Nephron (organoid): ENCODE data around the gene ABHD12B.
"Not testable (repeated sequence)": the region's sequence is repeated elsewhere in the genome, so short reads cannot be mapped to it uniquely, and the experiment has no call there.

Experiments
- H3K27ac Mint-ChIP-seq, 3 experiments: 2 replicates each; pipeline ENCODE4 v1.8.0; 2020; ENCODE audit warnings: mixed read lengths in 3 of 3, mild to moderate bottlenecking in 2 of 3, moderate library complexity in 1 of 3
- H3K27me3 Mint-ChIP-seq: 2 replicates; pipeline ENCODE4 v1.8.0; 2021; ENCODE audit warnings: low read depth, mild to moderate bottlenecking, moderate library complexity, mixed read lengths
- H3K36me3 Mint-ChIP-seq: 2 replicates; pipeline ENCODE4 v1.8.0; 2020; ENCODE audit warnings: low read depth, mixed read lengths
- H3K4me1 Mint-ChIP-seq: 2 replicates; pipeline ENCODE4 v1.8.0; 2020; ENCODE audit warnings: mixed read lengths
- H3K4me3 Mint-ChIP-seq, 3 experiments: 2 replicates each; pipeline ENCODE4 v1.8.0; 2020; ENCODE audit warnings: mild to moderate bottlenecking in 3 of 3, mixed read lengths in 3 of 3, moderate library complexity in 2 of 3
- H3K9me3 Mint-ChIP-seq: 2 replicates; pipeline ENCODE4 v1.8.0; 2020; ENCODE audit warnings: mixed read lengths
- TF ChIP-seq, protein P1 (sequence below), 3 experiments: fragments of 200-600 bp; sonication (generic); IDR thresholded peaks; one replicate each; pipeline ENCODE4 v1.5.0; 2021; ENCODE audit warnings: antibody characterized with exemption in 3 of 3; ENCODE audit not compliant: unreplicated experiment in 3 of 3

ABHD12B gene

DNA sequence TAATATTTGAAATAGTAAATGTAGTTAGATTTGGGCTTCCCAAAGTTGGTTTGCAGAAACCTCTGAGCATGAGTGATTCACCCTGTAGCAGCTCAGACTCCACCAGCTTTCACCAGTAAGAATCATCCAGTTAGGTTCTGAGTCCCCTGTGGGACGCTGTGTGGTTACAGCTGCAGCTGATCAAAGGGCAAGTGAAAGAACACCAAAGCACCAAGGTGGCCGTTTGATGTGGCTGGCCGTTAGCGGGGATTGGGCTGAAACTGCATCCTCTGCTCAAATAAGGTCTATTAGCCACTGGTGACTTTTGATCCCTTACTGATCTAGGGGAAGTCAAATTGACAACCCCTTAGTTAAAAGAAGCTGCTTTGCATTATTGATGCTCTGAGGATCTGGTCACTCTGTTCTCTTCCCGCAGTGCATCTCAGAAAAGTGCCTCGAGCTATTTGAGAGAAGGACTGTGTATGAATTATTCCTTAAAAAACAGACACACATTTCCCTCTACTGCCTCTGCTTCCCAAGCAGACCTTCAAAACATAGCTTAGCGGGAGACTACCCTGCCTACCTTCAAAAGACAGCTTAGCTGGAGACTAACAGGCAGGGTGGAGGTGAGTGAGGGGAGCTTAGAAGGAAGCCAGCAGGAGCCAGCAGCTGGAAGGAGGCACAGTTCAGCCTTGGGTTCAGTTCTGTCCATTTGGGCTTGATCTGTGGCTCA, 3.7 kb downstream of the ABHD12B start:
- H3K4me3 Mint-ChIP-seq: no peak overlapping the region
- no peaks in the 10 kb centered on the region for H3K36me3 Mint-ChIP-seq
- H3K9me3 Mint-ChIP-seq: no peaks in the 10 kb centered on the region

DNA sequence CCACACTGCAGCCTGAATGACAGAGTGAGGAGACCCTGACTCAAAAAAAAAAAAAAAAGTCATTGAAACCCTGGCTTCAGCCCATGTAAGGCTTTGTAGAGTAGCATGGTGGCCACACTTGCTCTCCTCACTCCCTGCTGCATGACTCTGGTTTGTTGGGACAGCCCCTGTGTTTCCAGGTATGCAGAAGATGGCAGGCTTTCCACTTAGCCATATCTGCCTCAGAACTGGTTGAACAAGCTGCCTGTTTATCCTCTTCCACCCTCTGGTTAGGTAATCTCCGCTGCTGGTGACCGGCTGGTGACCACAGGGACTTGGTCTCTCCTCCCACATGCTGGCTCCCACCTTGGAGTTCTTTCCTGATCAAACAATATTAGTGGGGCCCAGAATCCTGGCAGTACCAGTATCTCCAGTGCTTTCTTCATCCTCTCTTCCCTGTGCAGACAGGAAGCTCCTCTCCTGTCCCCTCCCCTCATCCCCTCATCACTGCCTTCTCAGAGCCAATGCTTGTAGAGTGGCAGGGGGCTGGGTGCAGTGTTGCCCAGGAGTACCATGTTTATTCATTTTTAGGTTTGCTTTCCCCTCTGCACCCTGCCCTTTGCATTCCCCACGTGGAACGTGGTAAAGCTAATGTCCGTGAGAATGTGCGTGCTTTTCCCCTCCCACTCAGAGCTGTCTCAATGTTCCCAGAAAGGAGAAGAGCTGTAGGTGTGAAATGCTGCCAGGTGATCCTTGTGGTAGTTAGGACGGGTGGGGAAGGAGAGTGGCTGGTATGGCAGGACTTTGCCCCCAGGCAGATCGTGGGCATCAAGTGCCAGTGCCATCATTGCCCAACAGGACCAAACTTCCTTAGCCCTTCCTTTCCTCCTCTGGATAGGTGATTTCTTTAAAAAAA, 11.3 kb downstream of the ABHD12B start:
- Mint-ChIP-seq H3K36me3 (no peaks in the 10 kb centered on the region), H3K4me3 (no peak overlapping the region), H3K4me1 (no peaks in the 10 kb centered on the region), H3K27me3 (peaks cover 8% of the 10 kb centered on the region), H3K27ac (no peak overlapping the region), H3K9me3 (no peaks in the 10 kb centered on the region)
- TF ChIP-seq, protein P1, sequence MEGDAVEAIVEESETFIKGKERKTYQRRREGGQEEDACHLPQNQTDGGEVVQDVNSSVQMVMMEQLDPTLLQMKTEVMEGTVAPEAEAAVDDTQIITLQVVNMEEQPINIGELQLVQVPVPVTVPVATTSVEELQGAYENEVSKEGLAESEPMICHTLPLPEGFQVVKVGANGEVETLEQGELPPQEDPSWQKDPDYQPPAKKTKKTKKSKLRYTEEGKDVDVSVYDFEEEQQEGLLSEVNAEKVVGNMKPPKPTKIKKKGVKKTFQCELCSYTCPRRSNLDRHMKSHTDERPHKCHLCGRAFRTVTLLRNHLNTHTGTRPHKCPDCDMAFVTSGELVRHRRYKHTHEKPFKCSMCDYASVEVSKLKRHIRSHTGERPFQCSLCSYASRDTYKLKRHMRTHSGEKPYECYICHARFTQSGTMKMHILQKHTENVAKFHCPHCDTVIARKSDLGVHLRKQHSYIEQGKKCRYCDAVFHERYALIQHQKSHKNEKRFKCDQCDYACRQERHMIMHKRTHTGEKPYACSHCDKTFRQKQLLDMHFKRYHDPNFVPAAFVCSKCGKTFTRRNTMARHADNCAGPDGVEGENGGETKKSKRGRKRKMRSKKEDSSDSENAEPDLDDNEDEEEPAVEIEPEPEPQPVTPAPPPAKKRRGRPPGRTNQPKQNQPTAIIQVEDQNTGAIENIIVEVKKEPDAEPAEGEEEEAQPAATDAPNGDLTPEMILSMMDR (IDR thresholded peaks at IDR 0.05; ENCODE audit: unreplicated experiment in 3 of 3): no peak

More for the DNA sequence above, 3.7 kb downstream of the ABHD12B start:
- Mint-ChIP-seq H3K27ac (no peak overlapping the region), H3K4me1 (peaks cover 6% of the 10 kb centered on the region), H3K27me3 (peaks cover 65% of the 10 kb centered on the region)
- TF ChIP-seq, protein P1 (IDR thresholded peaks at IDR 0.05; ENCODE audit: unreplicated experiment in 3 of 3): no peak

DNA sequence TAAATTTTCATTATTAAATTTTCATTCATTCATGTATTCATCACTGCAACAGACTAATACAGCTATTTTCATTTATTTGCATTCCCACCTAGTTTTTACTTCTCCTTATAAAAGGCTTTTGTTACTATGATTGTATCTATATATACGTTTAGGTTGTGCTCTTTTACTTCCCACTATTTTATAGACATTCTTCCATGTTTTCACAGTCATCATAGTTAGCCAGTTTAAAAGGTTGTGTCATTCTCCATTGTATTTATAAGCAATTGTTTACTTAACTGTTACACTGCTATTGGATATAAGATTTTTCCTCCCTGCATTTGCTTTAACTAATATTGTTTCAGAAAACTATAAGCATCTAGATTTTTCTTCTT, 12.0 kb downstream of the ABHD12B start:
- TF ChIP-seq, protein P1 (IDR thresholded peaks at IDR 0.05; ENCODE audit: unreplicated experiment in 3 of 3): no peak
- H3K4me1 Mint-ChIP-seq: no peaks in the 10 kb centered on the region
- no peaks in the 10 kb centered on the region for H3K36me3 Mint-ChIP-seq
- no peaks in the 10 kb centered on the region for H3K9me3 Mint-ChIP-seq
- H3K27me3 Mint-ChIP-seq: peaks cover 8% of the 10 kb centered on the region
- no peak overlapping the region for H3K27ac Mint-ChIP-seq
- no peak overlapping the region for H3K4me3 Mint-ChIP-seq

DNA sequence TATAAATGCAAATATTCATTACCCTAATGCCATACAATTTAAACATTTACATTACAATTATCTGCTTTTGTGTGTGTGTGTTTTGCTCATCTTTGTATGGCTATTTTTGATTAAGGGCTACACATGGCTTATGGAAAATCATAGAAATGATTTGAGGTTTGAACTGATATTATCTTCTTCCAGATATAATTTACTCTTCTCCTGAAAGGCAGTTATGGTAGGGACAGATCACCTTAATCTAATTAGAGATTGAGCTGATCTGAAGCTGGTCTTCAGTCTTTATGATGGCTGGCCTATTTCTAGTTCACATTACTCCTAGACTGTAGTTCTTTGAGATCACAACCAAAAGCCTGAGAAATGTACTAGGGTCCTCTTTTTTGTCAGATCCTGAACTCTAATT, 15.6 kb downstream of the ABHD12B start:
- H3K27me3 Mint-ChIP-seq: peaks cover 8% of the 10 kb centered on the region
- H3K4me3 Mint-ChIP-seq: no peak overlapping the region
- TF ChIP-seq, protein P1 (IDR thresholded peaks at IDR 0.05; ENCODE audit: unreplicated experiment in 3 of 3): no peak
- H3K9me3 Mint-ChIP-seq: no peaks in the 10 kb centered on the region
- H3K27ac Mint-ChIP-seq: no peak overlapping the region
- no peaks in the 10 kb centered on the region for H3K4me1 Mint-ChIP-seq
- H3K36me3 Mint-ChIP-seq: no peaks in the 10 kb centered on the region

DNA sequence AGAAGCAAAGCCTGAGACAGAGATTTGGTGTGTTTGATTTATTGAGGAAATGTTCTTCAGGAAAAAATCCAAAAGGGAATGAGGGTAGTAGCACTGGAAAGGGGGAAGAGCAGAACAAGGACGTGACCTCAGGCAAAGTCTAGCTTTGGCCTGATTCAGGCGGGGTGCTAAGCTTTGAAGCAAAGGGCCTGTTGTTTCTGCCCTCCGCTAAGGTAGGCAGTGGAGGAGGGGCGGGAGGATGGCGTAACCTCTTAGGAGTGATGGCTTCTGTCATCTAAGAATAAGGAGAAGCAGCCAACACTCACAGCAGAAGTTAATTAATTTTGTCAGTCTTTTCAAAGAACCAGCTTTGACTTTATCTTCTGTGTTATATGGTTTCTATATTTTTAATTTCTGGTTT, 20.4 kb downstream of the ABHD12B start:
- H3K27me3 Mint-ChIP-seq: no peaks in the 10 kb centered on the region
- H3K36me3 Mint-ChIP-seq: no peaks in the 10 kb centered on the region
- no peaks in the 10 kb centered on the region for H3K9me3 Mint-ChIP-seq
- H3K4me3 Mint-ChIP-seq: no peak overlapping the region
- no peaks in the 10 kb centered on the region for H3K4me1 Mint-ChIP-seq
- TF ChIP-seq, protein P1 (IDR thresholded peaks at IDR 0.05; ENCODE audit: unreplicated experiment in 3 of 3): no peak
- no peak overlapping the region for H3K27ac Mint-ChIP-seq

DNA sequence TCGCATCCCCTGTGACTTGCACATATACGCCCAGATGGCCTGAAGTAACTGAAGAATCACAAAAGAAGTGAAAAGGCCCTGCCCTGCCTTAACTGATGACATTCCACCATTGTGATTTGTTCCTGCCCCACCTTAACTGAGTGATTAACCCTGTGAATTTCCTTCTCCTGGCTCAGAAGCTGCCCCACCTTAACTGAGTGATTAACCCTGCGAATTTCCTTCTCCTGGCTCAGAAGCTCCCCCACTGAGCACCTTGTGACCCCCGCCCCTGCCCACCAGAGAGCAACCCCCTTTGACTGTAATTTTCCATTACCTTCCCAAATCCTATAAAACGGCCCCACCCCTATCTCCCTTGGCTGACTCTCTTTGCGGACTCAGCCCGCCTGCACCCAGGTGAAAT, 24.6 kb downstream of the ABHD12B start:
- not testable (repeated sequence) for H3K4me1 Mint-ChIP-seq, H3K27me3 Mint-ChIP-seq, H3K27ac Mint-ChIP-seq, H3K36me3 Mint-ChIP-seq, H3K9me3 Mint-ChIP-seq, H3K4me3 Mint-ChIP-seq

DNA sequence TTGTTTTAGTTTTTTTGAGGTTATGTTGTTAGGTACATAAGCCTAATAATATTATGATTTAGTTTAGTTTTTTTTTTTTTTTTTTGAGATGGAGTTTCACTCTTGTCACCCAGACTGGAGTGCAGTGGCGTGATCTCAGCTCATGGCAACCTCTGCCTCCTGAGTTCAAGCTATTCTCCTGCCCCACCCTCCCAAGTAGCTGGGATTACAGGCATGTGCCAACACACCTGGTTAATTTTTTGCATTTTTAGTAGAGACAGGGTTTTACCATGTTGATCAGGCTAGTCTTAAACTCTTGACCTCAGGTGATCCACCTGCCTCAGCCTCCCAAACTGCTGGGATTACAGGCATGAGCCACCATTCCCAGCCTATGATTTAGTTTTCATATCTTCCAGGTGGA, 25.2 kb downstream of the ABHD12B start:
- not testable (repeated sequence) for H3K27me3 Mint-ChIP-seq, H3K9me3 Mint-ChIP-seq, H3K4me1 Mint-ChIP-seq, H3K4me3 Mint-ChIP-seq, H3K27ac Mint-ChIP-seq, H3K36me3 Mint-ChIP-seq
